Stomach smooth muscle (tissue), 2 donors: ENCODE data around the gene KCTD5.
A peak's percentile ranks its signal among the peaks of the same experiment; 100 is the strongest.

Experiments
- H3K27ac ChIP-seq: one replicate; pipeline ENCODE4 v1.7.0; 2013; ENCODE audit warnings: mild to moderate bottlenecking, low read length, inconsistent platforms
- H3K27me3 ChIP-seq, 2 donors: one replicate each; pipeline ENCODE4 v1.7.0; 2013; ENCODE audit warnings: low read length in 2 of 2; ENCODE audit not compliant: insufficient read depth in 2 of 2, control insufficient read depth in 1 of 2
- H3K36me3 ChIP-seq, 2 donors: one replicate each; pipeline ENCODE4 v1.7.0; 2013; ENCODE audit warnings: low read length in 2 of 2; ENCODE audit not compliant: control insufficient read depth in 2 of 2, insufficient read depth in 2 of 2
- H3K4me1 ChIP-seq: one replicate; pipeline ENCODE4 v1.7.0; 2013; ENCODE audit warnings: low read length; ENCODE audit not compliant: control insufficient read depth, insufficient read depth
- H3K4me3 ChIP-seq, 2 donors: one replicate each; pipeline ENCODE4 v1.7.0; 2013; ENCODE audit warnings: low read length in 2 of 2
- H3K9ac ChIP-seq, 2 donors: one replicate each; pipeline ENCODE4 v1.7.0; 2013; ENCODE audit warnings: low read length in 2 of 2, mild to moderate bottlenecking in 1 of 2
- H3K9me3 ChIP-seq, 2 donors: one replicate each; pipeline ENCODE4 v1.7.0; 2013; ENCODE audit warnings: low read length in 2 of 2; ENCODE audit not compliant: control insufficient read depth in 2 of 2
- donor health status: healthy.
- donor health status: Pancreatic carcinoma.

KCTD5 gene

DNA sequence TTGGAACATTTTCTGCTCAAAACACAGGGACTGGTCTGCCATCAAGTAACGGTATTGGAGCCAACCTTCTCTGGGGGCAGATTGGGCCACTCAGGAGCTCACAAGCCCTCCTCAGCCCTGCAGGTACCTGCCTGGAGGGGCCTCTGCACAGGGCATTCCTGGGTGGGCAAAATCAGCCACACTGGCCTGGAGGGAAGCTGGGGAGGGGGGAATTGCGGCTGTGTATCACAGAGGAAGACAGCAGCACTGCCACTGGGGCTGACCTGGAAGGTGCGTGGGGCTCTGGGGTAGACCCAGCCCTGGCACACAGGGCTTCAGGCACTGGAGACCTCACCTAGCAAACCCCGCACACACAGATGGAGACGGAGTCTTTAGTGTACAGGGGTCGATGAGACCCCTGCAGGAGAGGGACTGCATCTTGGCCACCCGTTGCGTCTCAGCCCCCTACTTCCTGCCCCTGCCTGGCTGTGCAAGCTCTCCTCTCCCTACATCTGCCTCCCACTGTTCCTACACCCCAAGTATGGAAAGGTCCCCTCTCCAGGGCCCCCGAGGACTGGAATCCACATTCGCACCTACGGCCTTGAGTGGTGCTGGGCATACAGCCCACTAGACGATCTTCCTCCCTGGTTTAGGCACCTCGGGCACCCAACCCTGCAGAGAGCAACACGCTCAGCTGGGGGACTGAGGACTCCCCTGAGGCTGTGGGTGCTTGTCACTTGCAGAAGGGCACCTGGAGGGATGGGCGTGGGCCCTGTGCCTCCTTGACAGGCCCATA is 63.0 kb downstream of the KCTD5 start:
- no peak overlapping the region for H3K27ac ChIP-seq
- no peaks in the 10 kb centered on the region for H3K36me3 ChIP-seq
- no peak overlapping the region for H3K4me3 ChIP-seq
- H3K27me3 ChIP-seq, result no peaks in the 10 kb centered on the region
- H3K9ac ChIP-seq, result no peak overlapping the region
- H3K9me3 ChIP-seq, result no peaks in the 10 kb centered on the region
- no peaks in the 10 kb centered on the region for H3K4me1 ChIP-seq

DNA sequence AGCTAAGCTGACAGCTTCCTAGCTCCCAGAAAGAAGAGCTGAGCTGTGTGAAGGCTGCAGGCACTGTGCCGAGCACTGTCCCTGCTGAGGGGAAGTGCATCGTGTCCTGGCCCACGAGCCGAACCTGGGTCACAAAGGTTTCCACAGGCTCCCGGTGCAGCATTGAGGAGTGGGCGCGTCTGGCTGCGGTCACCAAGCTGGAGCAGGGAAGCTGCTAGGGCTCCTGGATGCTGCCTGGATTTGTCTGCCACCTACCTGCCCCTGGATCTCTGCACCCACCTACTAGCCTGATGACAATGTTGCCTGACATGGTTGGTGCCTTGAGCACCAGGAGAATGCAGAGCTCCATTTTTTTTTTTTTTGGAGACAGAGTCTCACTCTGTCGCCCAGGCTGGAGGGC is 63.6 kb downstream of the KCTD5 start:
- Histone ChIP-seq H3K9ac (no peak overlapping the region), H3K27me3 (no peaks in the 10 kb centered on the region), H3K4me3 (no peak overlapping the region), H3K9me3 (no peaks in the 10 kb centered on the region), H3K27ac (no peak overlapping the region), H3K4me1 (no peaks in the 10 kb centered on the region), H3K36me3 (no peaks in the 10 kb centered on the region)

DNA sequence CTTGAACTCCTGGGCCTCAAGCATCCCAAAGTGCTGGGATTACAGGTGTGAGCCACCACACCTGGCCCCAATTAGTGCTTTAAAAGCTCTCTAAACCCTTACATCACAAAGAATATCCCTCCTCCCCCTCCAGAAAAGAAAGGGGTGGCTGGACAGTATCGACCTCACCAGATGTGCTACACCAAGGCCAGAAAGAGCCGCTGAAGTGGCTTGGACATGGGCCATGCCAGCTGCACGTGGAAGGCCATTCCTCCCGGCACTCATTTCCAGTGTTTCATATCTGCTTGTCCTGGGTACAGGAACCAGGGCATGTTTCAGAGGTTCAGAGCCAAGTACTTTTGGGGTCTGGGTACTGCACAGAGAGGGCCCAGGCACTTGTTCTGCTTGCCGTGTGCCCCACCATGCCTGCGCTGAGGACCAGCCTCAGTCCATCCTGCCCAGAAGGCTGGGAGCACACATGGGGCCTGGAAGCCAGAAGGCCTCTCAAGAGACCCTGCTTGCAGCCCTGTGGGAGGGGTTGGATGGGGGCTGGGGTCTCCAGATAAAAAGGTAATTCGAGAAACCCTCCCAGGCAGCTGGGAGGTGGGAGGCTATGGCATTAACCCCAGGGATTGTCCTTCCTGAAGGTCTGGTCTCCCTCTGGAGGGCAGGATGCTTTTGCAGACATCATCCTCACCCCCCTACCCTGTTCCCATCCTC is 66.6 kb downstream of the KCTD5 start:
- peaks cover 8% of the 10 kb centered on the region for H3K4me1 ChIP-seq
- no peaks in the 10 kb centered on the region for H3K27me3 ChIP-seq
- H3K9me3 ChIP-seq, result no peaks in the 10 kb centered on the region
- H3K4me3 ChIP-seq, result no peak overlapping the region
- H3K27ac ChIP-seq, result no peak overlapping the region
- no peak overlapping the region for H3K9ac ChIP-seq
- H3K36me3 ChIP-seq, result no peaks in the 10 kb centered on the region

DNA sequence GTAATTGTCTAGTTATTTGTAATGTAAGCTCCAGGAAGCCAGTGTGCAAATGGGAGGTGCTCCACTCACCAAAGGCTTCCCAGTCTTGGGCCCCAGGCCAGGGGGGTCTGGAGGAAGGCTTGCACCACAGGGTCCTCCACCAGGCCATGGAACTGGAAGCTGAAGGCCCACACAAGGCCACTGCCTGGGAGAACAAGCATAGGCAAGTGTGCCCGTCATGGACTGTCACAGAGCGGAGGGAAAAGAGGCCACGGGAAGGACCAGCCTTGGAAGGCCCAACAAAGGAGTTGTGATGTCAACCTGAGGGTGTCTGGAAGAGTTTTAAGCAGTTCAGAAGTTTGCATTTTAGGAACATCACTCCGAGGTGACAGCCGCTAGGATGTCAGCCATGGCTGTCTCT is 67.2 kb downstream of the KCTD5 start:
- Histone ChIP-seq H3K9ac (no peak overlapping the region), H3K9me3 (no peaks in the 10 kb centered on the region), H3K4me3 (no peak overlapping the region), H3K4me1 (peaks cover 14% of the 10 kb centered on the region), H3K36me3 (no peaks in the 10 kb centered on the region), H3K27ac (no peak overlapping the region), H3K27me3 (no peaks in the 10 kb centered on the region)

DNA sequence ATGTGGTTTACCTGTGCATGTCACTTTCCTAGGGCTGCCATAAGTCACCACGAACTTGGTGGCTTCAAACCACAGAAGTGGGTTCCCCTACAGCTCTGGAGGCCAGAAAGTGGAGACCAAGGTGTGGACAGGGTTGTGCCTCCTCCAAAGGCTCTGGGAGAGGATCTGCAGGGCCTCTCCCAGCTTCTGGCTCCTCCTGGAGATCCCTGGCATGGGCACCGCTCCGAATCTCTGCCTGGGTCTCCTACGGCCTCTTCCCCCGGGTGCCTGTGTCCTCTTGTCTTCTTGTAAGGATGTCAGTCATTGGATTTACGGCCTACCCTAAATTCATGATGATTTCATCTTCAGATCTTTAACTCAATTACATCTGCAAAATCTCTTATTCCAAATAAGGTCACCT is 67.6 kb downstream of the KCTD5 start:
- no peaks in the 10 kb centered on the region for H3K9me3 ChIP-seq
- no peak overlapping the region for H3K9ac ChIP-seq
- H3K27ac ChIP-seq, result no peak overlapping the region
- H3K36me3 ChIP-seq, result no peaks in the 10 kb centered on the region
- no peak overlapping the region for H3K4me3 ChIP-seq
- H3K4me1 ChIP-seq, result peaks cover 18% of the 10 kb centered on the region
- H3K27me3 ChIP-seq, result no peaks in the 10 kb centered on the region

DNA sequence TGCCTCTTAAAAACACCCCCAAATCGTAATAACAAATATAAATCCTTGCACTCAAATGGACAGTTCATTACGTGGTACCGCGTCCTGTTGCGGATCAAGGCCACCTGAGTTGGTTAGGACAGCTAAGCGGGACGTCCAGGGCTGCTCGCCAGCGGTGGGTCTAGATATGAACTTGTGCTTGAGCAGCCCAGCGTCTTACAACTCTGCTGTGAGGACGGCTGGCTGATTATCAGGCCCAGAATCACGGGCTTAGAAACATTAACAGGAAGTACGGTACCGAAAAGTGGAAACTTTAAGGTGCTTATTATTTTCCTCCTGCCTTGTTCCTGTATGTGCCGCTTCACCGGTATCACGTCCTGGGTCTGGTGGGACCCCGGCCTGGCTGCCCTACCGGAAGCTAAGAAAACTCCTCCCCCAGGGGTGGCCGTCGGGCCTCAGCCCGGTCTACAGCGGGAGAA is 69.3 kb downstream of the KCTD5 start:
- H3K4me1 ChIP-seq, result peaks cover 35% of the 10 kb centered on the region
- H3K27me3 ChIP-seq, result no peaks in the 10 kb centered on the region
- peaks cover 2 to 3% of the 10 kb centered on the region in 2 donors for H3K36me3 ChIP-seq
- H3K4me3 ChIP-seq, result peak overlapping the region; percentile 94 to 95
- no peaks in the 10 kb centered on the region for H3K9me3 ChIP-seq
- peak overlapping the region; percentile 97 to 99 for H3K9ac ChIP-seq
- H3K27ac ChIP-seq, result peak overlapping the region; percentile 98

DNA sequence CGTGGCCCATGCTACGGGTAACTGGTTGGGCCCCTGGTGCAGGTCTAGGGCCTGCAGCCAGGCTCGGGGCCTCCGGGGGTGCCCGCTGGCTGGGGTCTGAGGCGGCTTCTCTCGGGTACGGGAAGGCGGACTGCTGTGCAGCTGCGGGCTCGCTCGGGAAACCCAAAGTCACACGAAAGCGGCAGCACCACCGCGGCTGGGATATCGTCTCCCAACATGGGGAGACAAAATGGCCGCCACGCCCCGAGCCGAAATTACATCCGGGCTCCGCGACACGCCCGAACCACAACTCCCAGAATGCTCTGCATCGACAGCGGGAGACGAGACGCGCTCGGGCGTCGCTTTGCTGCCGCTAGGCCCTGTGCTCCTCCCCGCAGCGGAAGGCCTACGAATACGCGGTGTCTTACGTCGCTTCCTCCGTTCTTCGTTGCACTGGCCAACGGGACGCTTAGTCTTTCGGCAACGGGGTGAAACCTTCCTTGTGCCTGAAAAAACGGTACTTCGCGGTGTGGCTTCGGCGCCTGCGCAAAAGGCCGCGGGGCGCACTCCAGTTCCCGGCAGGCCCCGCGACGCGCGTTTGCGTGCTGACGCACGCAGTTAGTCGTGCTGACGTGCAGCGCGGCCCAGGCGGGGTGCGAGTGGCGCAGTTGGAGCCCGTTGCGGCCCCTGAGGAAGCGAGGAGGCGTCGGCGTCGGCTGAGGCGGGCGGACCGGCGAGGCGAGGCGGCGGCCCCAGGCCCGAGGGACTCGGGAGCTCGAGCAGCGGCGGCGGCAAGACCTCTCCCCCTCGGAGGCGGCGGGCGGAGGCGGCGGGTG is 69.9 kb downstream of the KCTD5 start, which contains the start of gene SRRM2:
TSS of gene SRRM2 (plus strand) at position 604 of the 815 bp plus-strand sequence. CDS start 3,727 bp downstream, outside the sequence.
- H3K9ac ChIP-seq, result peak within 1 kb of the TSS; percentile 97 to 99
- H3K36me3 ChIP-seq, result peaks cover 3 to 4% of the 10 kb centered on the region in 2 donors
- H3K27me3 ChIP-seq, result no peaks in the 10 kb centered on the region
- H3K9me3 ChIP-seq, result no peaks in the 10 kb centered on the region
- H3K4me1 ChIP-seq, result peaks cover 36% of the 10 kb centered on the region
- H3K4me3 ChIP-seq, result peak within 1 kb of the TSS; percentile 94 to 95
- peak within 1 kb of the TSS; percentile 98 for H3K27ac ChIP-seq

DNA sequence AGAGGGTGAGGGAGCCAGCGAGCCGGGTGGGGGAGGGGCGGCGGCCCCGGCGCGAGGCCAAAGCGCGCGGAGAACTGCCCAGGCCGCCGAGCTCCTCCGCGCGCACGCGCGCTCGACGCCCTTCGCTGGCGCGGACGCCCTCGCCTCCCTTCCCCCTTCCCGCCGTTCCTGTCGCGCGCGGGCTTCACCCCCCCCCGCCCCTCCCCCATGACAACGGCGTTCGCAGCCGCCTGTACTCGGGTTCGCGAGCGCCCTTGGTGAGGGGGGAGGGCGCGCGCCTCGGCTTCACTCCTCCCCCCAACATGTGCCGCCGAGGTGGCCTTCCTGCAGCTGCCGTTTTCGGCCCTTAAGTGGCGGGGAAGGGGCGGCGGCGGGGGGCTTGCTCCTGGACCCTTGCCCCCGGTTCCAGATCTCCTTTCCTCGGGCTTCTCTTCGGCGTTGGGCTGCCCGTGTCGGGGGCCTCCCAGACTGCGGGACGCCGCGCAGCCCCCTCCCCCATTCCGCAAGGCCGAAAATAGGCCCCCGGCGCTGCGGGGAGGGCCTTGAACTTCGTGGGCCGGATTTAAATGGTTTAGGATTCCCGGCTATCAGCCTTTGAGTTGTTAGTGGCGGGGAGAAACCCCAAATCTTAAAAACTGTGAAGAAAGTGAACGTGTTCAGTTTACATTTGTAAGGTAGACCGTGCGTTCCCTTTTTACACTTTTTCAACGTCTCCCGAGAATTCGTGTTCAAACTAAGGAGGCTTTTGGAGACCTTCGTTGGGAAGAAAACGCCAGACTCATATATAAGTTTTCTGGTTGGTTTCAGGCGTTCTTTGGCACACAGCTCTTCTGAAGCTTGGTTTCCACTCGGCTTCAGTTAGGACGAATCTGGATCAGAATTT is 70.8 kb downstream of the KCTD5 start:
- peaks cover 36% of the 10 kb centered on the region for H3K4me1 ChIP-seq
- H3K9me3 ChIP-seq, result no peaks in the 10 kb centered on the region
- peak overlapping the region; percentile 98 for H3K27ac ChIP-seq
- peak overlapping the region; percentile 97 to 99 for H3K9ac ChIP-seq
- peak overlapping the region; percentile 87 to 95 for H3K4me3 ChIP-seq
- H3K27me3 ChIP-seq, result no peaks in the 10 kb centered on the region
- H3K36me3 ChIP-seq, result peaks cover 11 to 12% of the 10 kb centered on the region in 2 donors

DNA sequence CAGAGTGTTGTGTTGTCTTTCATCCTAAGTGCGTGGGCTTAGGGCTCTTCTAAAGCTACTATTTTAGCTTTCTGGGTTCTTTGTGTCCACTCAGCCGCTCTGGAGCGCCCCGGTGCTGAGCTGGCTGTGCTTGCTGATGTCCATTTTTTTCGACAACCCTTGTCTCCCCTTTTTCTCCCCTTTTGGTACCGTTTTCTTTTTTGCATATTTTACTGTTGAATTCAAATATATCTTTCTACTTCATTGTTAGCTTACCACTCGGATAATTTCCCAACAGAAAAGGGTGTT is 71.4 kb downstream of the KCTD5 start:
- Histone ChIP-seq H3K4me3 (peak overlapping the region; percentile 87 to 95), H3K27me3 (no peaks in the 10 kb centered on the region), H3K36me3 (peaks cover 15 to 18% of the 10 kb centered on the region in 2 donors), H3K9ac (peak overlapping the region; percentile 73 to 97), H3K27ac (peak overlapping the region; percentile 98), H3K4me1 (peaks cover 36% of the 10 kb centered on the region), H3K9me3 (no peaks in the 10 kb centered on the region)

DNA sequence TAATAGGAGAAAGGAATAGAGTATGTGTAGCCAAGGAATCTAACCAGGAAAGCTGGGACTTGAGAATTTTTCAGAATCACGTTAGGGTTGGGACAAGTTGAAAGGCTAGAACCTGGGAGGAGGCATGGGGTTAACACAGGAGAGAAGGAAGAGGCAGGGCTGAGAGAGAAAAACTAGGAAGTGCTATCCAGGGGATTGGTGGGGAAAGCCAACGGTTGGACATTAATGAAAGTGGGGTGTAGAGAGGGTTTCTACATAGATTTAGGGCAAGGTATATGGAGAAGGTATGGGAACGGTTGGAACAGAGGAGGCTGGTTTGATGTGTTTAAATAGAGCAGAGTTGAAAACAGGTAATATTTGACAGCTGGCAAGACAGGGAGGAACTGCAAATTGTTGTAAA is 72.8 kb downstream of the KCTD5 start:
- peak overlapping the region; percentile 87 to 95 for H3K4me3 ChIP-seq
- no peaks in the 10 kb centered on the region for H3K27me3 ChIP-seq
- H3K4me1 ChIP-seq, result peaks cover 36% of the 10 kb centered on the region
- H3K9ac ChIP-seq, result peak overlapping the region; percentile 6 to 24
- no peak overlapping the region for H3K27ac ChIP-seq
- H3K36me3 ChIP-seq, result peaks cover 30 to 33% of the 10 kb centered on the region in 2 donors
- H3K9me3 ChIP-seq, result no peaks in the 10 kb centered on the region
